Smooth muscle cell (in vitro differentiated cells): ENCODE data around the gene NCAPD3. TPM values are rescaled to one million over a fixed set of nuclear protein-coding genes. Genes with fewer than 3 reads are reported as not detected.

ENCODE experiments used
- DNase-seq: peaks from one replicate; lab custom pipeline; 2025; ENCODE audit not compliant: unreplicated experiment; lab: John Stamatoyannopoulos, UW
- H2AFZ ChIP-seq: fragments of 200-600 bp; sonication (generic); 2 replicates; pipeline ENCODE4 v1.6.0; 2016; ENCODE audit warnings: antibody characterized with exemption, low read depth, mild to moderate bottlenecking
- H3F3A ChIP-seq: fragments of 200-600 bp; sonication (generic); 2 replicates; pipeline ENCODE4 v1.6.0; 2017; ENCODE audit warnings: antibody characterized with exemption, low read depth
- H3K27ac ChIP-seq: fragments of 200-600 bp; sonication (generic); 2 replicates; pipeline ENCODE4 v1.5.1; 2016; ENCODE audit warnings: low read depth, mild to moderate bottlenecking
- H3K27me3 ChIP-seq: fragments of 200-600 bp; sonication (generic); 2 replicates; pipeline ENCODE4 v1.6.1; 2016; ENCODE audit warnings: low read depth, mild to moderate bottlenecking
- H3K36me3 ChIP-seq: fragments of 200-600 bp; sonication (generic); 2 replicates; pipeline ENCODE4 v1.5.1; 2016; ENCODE audit warnings: low read depth
- H3K4me1 ChIP-seq: fragments of 200-600 bp; sonication (generic); 2 replicates; pipeline ENCODE4 v1.5.1; 2016; ENCODE audit warnings: low read depth
- H3K4me2 ChIP-seq: fragments of 200-600 bp; sonication (generic); 2 replicates; pipeline ENCODE4 v1.6.0; 2016; ENCODE audit warnings: mild to moderate bottlenecking
- H3K4me3 ChIP-seq: fragments of 200-600 bp; sonication (generic); 2 replicates; pipeline ENCODE4 v1.5.1; 2016; ENCODE audit warnings: mild to moderate bottlenecking
- H3K79me2 ChIP-seq: fragments of 200-600 bp; sonication (generic); 2 replicates; pipeline ENCODE4 v1.6.0; 2016; ENCODE audit warnings: low read depth, mild to moderate bottlenecking
- H3K9ac ChIP-seq: fragments of 200-600 bp; sonication (generic); 2 replicates; pipeline ENCODE4 v1.6.0; 2016; ENCODE audit warnings: low read depth
- H3K9me3 ChIP-seq: fragments of 200-600 bp; sonication (generic); replicated peaks from 2 replicates; pipeline ENCODE4 v1.5.1; 2016; ENCODE audit warnings: low read depth
- H4K20me1 ChIP-seq: fragments of 200-600 bp; sonication (generic); 2 replicates; pipeline ENCODE4 v1.6.0; 2016; ENCODE audit warnings: low read depth
- WGBS: methylation state at CpG from one replicate; pipeline ENCODE4 v1.1.7; 2016; ENCODE audit warnings: low lambda C conversion rate; 5-methylcytosine and 5-hydroxymethylcytosine counted together
- polyA plus RNA-seq: library from polyadenylated mRNA; unstranded; fragments of >200 nt; fragmentation: Nextera tagmentation; extraction: Ambion mirVana; gene quantifications from 2 replicates; pipeline ENCODE4 v1.2.1, GENCODE V29; 2016
- total RNA-seq: library from RNA; depleted of rRNA; stranded (reverse); fragments of >200 nt; gene quantifications from 2 replicates; pipeline ENCODE4 v1.2.3, GENCODE V29; 2014
- TF ChIP-seq, protein P1 (sequence below): fragments of 200-600 bp; sonication (generic); IDR thresholded peaks from 2 replicates; pipeline ENCODE4 v1.5.1; 2017; ENCODE audit warnings: borderline replicate concordance, mild to moderate bottlenecking, antibody characterized with exemption; ENCODE audit not compliant: insufficient read depth, poor library complexity, severe bottlenecking

NCAPD3 gene
- total and polyA plus RNA-seq, 2 experiments from 2014 or later: 6.6 to 11.0 TPM

DNA sequence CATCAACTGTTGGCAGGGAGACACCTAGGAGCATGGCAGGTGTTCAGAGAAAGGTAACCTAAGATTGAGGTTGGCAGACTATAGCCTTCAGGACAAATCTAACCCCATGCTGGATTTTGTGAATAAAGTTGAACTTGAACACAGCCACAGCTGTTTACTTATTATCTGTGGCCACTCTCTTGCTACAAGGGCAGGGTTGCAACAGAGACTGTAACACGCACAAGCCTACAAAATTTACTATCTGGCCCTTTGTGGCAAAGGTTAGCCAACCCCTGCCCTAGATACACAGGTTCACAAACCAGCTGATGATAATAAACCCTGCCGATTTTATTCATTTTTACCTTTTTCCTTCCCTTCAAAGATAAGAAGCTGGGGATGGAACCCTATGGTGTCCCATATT lies 26.9 kb upstream of the NCAPD3 start:
- H3K36me3 ChIP-seq: peaks cover 3% of the 10 kb centered on the region
- H3K4me2 ChIP-seq: no peak overlapping the region
- H3K9ac ChIP-seq: no peak overlapping the region
- H4K20me1 ChIP-seq: no peaks in the 10 kb centered on the region
- H3K4me3 ChIP-seq: no peak overlapping the region
- H3K9me3 ChIP-seq: no peaks in the 10 kb centered on the region
- no peaks in the 10 kb centered on the region for H3K27me3 ChIP-seq
- peaks cover 14% of the 10 kb centered on the region for H3K79me2 ChIP-seq
- WGBS: 96% methylated on average over 2 of the region's 2 CpGs
- H3F3A ChIP-seq: no peaks in the 10 kb centered on the region
- TF ChIP-seq, protein P1, sequence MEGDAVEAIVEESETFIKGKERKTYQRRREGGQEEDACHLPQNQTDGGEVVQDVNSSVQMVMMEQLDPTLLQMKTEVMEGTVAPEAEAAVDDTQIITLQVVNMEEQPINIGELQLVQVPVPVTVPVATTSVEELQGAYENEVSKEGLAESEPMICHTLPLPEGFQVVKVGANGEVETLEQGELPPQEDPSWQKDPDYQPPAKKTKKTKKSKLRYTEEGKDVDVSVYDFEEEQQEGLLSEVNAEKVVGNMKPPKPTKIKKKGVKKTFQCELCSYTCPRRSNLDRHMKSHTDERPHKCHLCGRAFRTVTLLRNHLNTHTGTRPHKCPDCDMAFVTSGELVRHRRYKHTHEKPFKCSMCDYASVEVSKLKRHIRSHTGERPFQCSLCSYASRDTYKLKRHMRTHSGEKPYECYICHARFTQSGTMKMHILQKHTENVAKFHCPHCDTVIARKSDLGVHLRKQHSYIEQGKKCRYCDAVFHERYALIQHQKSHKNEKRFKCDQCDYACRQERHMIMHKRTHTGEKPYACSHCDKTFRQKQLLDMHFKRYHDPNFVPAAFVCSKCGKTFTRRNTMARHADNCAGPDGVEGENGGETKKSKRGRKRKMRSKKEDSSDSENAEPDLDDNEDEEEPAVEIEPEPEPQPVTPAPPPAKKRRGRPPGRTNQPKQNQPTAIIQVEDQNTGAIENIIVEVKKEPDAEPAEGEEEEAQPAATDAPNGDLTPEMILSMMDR: no peak
- no peak overlapping the region for H2AFZ ChIP-seq
- H3K4me1 ChIP-seq: peaks cover 14% of the 10 kb centered on the region
- DNase-seq: no peak
- H3K27ac ChIP-seq: no peak overlapping the region

GRCh38 chr11:134250246-134250645 lies 26.5 kb upstream of the NCAPD3 start:
- DNase-seq: no peak
- H3K27ac ChIP-seq: no peak overlapping the region
- no peak overlapping the region for H2AFZ ChIP-seq
- H3K4me3 ChIP-seq: no peak overlapping the region
- H3K9ac ChIP-seq: no peak overlapping the region
- H3K4me2 ChIP-seq: no peak overlapping the region
- H3K9me3 ChIP-seq: no peaks in the 10 kb centered on the region
- WGBS: 99% methylated on average over 3 of the region's 3 CpGs
- H3F3A ChIP-seq: no peaks in the 10 kb centered on the region
- H3K36me3 ChIP-seq: peaks cover 3% of the 10 kb centered on the region
- H4K20me1 ChIP-seq: no peaks in the 10 kb centered on the region
- TF ChIP-seq, protein P1: no peak
- H3K79me2 ChIP-seq: peaks cover 14% of the 10 kb centered on the region
- peaks cover 14% of the 10 kb centered on the region for H3K4me1 ChIP-seq
- no peaks in the 10 kb centered on the region for H3K27me3 ChIP-seq

DNA sequence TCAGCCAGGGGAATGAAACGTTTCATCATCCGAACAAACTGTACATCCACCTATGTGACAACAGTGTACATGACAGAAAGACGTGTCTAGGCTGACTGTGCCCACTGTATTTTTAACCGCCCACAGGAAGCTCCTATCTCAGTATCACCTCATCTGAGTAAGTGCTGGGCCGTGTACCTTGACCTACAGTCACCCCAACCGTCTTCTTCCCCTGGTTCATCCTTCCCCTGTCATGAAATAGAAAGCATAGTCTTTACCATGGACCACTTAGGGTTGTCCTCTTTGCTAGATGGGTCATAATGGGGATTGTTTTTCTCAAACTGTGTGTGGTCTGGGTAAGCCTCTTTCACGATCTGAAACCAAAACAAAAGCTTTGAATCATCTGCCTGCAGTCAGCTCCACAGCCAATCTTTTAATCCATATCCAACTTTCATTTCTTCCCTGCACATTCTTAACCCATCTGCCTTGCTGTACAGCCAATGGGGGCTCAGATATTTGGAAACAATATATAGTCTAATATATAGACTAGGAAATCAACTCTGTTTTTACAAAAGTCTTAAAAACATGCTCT lies 25.2 kb upstream of the NCAPD3 start:
- TF ChIP-seq, protein P1: no peak
- no peaks in the 10 kb centered on the region for H3K27me3 ChIP-seq
- H3K9ac ChIP-seq: no peak overlapping the region
- no peaks in the 10 kb centered on the region for H3F3A ChIP-seq
- 88% methylated on average over 7 of the region's 7 CpGs for WGBS
- H3K4me1 ChIP-seq: peaks cover 7% of the 10 kb centered on the region
- H3K36me3 ChIP-seq: peaks cover 8% of the 10 kb centered on the region
- H3K4me2 ChIP-seq: no peak overlapping the region
- no peak overlapping the region for H2AFZ ChIP-seq
- no peak for DNase-seq
- peaks cover 5% of the 10 kb centered on the region for H3K79me2 ChIP-seq
- no peaks in the 10 kb centered on the region for H4K20me1 ChIP-seq
- H3K9me3 ChIP-seq: no peaks in the 10 kb centered on the region
- H3K27ac ChIP-seq: no peak overlapping the region
- H3K4me3 ChIP-seq: no peak overlapping the region

- no peaks in the 10 kb centered on the region for H3K9me3 ChIP-seq
- H4K20me1 ChIP-seq: no peaks in the 10 kb centered on the region
- H3K4me1 ChIP-seq: no peaks in the 10 kb centered on the region
- no peaks in the 10 kb centered on the region for H3K27me3 ChIP-seq
- no peak for DNase-seq
- no peak overlapping the region for H3K27ac ChIP-seq
- H3K79me2 ChIP-seq: no peaks in the 10 kb centered on the region
- 94% methylated on average over 4 of the region's 4 CpGs for WGBS
- no peak overlapping the region for H3K4me2 ChIP-seq
- peaks cover 14% of the 10 kb centered on the region for H3K36me3 ChIP-seq
- H3K4me3 ChIP-seq: no peak overlapping the region
- no peak overlapping the region for H2AFZ ChIP-seq
- H3K9ac ChIP-seq: no peak overlapping the region
- no peaks in the 10 kb centered on the region for H3F3A ChIP-seq
- TF ChIP-seq, protein P1: no peak
Measured at GRCh38 chr11:134246678-134247077, 22.9 kb upstream of the NCAPD3 start.
